GM23338 (cell line): Measurements from ENCODE around the gene FHAD1. TPM values are rescaled to one million over a fixed set of nuclear protein-coding genes. Genes with fewer than 3 reads are reported as not detected.

ENCODE experiments used
- ATAC-seq: fragments of 200-7000 bp; cut with Tn5 transposase; 3 replicates; pipeline ENCODE4 v1.9.1; 2020
- DNase-seq: peaks from one replicate; pipeline ENCODE4 v3.0.0-alpha.2; 2015; ENCODE audit warnings: low spot score
- H2AFZ ChIP-seq: fragments of 200-600 bp; sonication (generic); 2 replicates; pipeline ENCODE4 v1.8.0; 2016; ENCODE audit warnings: antibody characterized with exemption, mild to moderate bottlenecking, moderate library complexity
- H3F3A ChIP-seq: fragments of 200-600 bp; sonication (generic); replicated peaks from 2 replicates; pipeline ENCODE4 v1.8.0; 2017; ENCODE audit warnings: antibody characterized with exemption, mixed run types, low read depth
- H3K27ac ChIP-seq: fragments of 200-600 bp; sonication (generic); 2 replicates; pipeline ENCODE4 v1.6.1; 2016; ENCODE audit warnings: low read depth
- H3K27me3 ChIP-seq: fragments of 200-600 bp; sonication (generic); 2 replicates; pipeline ENCODE4 v1.8.0; 2016; ENCODE audit warnings: mild to moderate bottlenecking, mixed run types, moderate library complexity; ENCODE audit not compliant: insufficient read depth
- H3K36me3 ChIP-seq: fragments of 200-600 bp; sonication (generic); 2 replicates; pipeline ENCODE4 v1.8.0; 2016; ENCODE audit warnings: mild to moderate bottlenecking; ENCODE audit not compliant: insufficient read depth
- H3K4me1 ChIP-seq: fragments of 200-600 bp; sonication (generic); 2 replicates; pipeline ENCODE4 v1.8.0; 2016; ENCODE audit warnings: mild to moderate bottlenecking, moderate library complexity; ENCODE audit not compliant: insufficient read depth
- H3K4me2 ChIP-seq: fragments of 200-600 bp; sonication (generic); 2 replicates; pipeline ENCODE4 v1.7.1; 2017; ENCODE audit warnings: mixed run types
- H3K4me3 ChIP-seq: fragments of 200-600 bp; sonication (generic); 2 replicates; pipeline ENCODE4 v1.6.1; 2016; ENCODE audit warnings: mixed run types
- H3K79me2 ChIP-seq: fragments of 200-600 bp; sonication (generic); replicated peaks from 2 replicates; pipeline ENCODE4 v1.8.0; 2017; ENCODE audit warnings: mild to moderate bottlenecking; ENCODE audit not compliant: insufficient read depth
- H3K9me2 ChIP-seq: fragments of 200-600 bp; sonication (generic); 2 replicates; pipeline ENCODE4 v1.8.0; 2017; ENCODE audit not compliant: insufficient read depth
- H4K20me1 ChIP-seq: fragments of 200-600 bp; sonication (generic); replicated peaks from 2 replicates; pipeline ENCODE4 v1.8.0; 2017; ENCODE audit warnings: mild to moderate bottlenecking; ENCODE audit not compliant: insufficient read depth
- H3K27ac Mint-ChIP-seq: 2 replicates; pipeline ENCODE4 v1.8.0; 2020; ENCODE audit warnings: inconsistent platforms, mild to moderate bottlenecking, moderate library complexity, mixed read lengths
- H3K27me3 Mint-ChIP-seq: 3 replicates; pipeline ENCODE4 v1.8.0; 2022; ENCODE audit warnings: low read depth, mild to moderate bottlenecking, moderate library complexity, mixed read lengths, inconsistent platforms; ENCODE audit not compliant: insufficient read depth, poor library complexity
- H3K36me3 Mint-ChIP-seq: 3 replicates; pipeline ENCODE4 v1.8.0; 2021; ENCODE audit warnings: low read depth, mild to moderate bottlenecking, inconsistent platforms, moderate library complexity, mixed read lengths
- H3K4me1 Mint-ChIP-seq: 3 replicates; pipeline ENCODE4 v1.8.0; 2020; ENCODE audit warnings: mild to moderate bottlenecking, inconsistent platforms, mixed read lengths
- H3K4me3 Mint-ChIP-seq: 3 replicates; pipeline ENCODE4 v1.8.0; 2021; ENCODE audit warnings: moderate library complexity, mild to moderate bottlenecking, inconsistent platforms, mixed read lengths
- H3K9me3 Mint-ChIP-seq: 3 replicates; pipeline ENCODE4 v1.8.0; 2020; ENCODE audit warnings: moderate library complexity, mild to moderate bottlenecking, inconsistent platforms, mixed read lengths
- CREB1 ChIP-seq: fragments of 250-450 bp; sonication (Bioruptor Pico); IDR thresholded peaks from 2 replicates; pipeline ENCODE4 v1.5.0; 2020; ENCODE audit warnings: low read depth, mild to moderate bottlenecking, moderate library complexity
- JUNB ChIP-seq: IDR thresholded peaks from one replicate; pipeline ENCODE4 v1.6.1; 2016; ENCODE audit warnings: antibody characterized with exemption; ENCODE audit not compliant: unreplicated experiment
- NANOG ChIP-seq: IDR thresholded peaks from 2 replicates; pipeline ENCODE4 v1.6.1; 2016; ENCODE audit warnings: antibody characterized with exemption, borderline replicate concordance
- POLR2AphosphoS5 ChIP-seq: IDR thresholded peaks from 2 replicates; pipeline ENCODE4 v1.6.1; 2016; ENCODE audit warnings: antibody characterized with exemption, low read depth
- polyA plus RNA-seq: library from polyadenylated mRNA; unstranded; fragments of >200 nt; fragmentation: Nextera tagmentation; extraction: Ambion mirVana; gene quantifications from 2 replicates; pipeline ENCODE4 v1.2.1, GENCODE V29; 2016
- total RNA-seq: library from RNA; depleted of rRNA; stranded (reverse); fragments of >200 nt; shearing (Covaris generic); gene quantifications from 2 replicates; pipeline ENCODE4 v1.2.3, GENCODE V29; 2014
- TF ChIP-seq, protein P1 (sequence below): IDR thresholded peaks from one replicate; pipeline ENCODE4 v1.6.1; 2018; ENCODE audit warnings: antibody characterized with exemption; ENCODE audit not compliant: unreplicated experiment

FHAD1 gene
- total and polyA plus RNA-seq, 2 experiments from 2014 or later: 1.8 to 3.3 TPM

DNA sequence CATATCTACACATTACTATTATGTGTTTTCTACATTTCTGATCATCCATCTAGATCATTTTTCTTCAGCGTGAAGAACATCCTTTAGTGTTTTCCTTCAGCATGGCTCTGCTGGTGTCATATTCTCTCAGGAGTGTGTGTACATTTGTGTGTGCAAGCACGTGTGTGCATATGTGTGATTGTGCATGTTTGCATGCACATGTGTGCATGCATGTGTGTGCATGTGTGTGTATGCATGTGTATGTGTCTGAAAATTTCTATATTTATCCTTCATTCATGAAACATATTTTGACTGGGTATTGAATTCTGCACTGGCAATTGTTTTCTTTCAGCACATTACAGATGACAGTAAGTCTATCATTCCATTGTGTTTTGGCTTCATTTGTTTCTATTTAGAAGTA lies 74.6 kb downstream of the FHAD1 start (continued):
- TF ChIP-seq, protein P1, sequence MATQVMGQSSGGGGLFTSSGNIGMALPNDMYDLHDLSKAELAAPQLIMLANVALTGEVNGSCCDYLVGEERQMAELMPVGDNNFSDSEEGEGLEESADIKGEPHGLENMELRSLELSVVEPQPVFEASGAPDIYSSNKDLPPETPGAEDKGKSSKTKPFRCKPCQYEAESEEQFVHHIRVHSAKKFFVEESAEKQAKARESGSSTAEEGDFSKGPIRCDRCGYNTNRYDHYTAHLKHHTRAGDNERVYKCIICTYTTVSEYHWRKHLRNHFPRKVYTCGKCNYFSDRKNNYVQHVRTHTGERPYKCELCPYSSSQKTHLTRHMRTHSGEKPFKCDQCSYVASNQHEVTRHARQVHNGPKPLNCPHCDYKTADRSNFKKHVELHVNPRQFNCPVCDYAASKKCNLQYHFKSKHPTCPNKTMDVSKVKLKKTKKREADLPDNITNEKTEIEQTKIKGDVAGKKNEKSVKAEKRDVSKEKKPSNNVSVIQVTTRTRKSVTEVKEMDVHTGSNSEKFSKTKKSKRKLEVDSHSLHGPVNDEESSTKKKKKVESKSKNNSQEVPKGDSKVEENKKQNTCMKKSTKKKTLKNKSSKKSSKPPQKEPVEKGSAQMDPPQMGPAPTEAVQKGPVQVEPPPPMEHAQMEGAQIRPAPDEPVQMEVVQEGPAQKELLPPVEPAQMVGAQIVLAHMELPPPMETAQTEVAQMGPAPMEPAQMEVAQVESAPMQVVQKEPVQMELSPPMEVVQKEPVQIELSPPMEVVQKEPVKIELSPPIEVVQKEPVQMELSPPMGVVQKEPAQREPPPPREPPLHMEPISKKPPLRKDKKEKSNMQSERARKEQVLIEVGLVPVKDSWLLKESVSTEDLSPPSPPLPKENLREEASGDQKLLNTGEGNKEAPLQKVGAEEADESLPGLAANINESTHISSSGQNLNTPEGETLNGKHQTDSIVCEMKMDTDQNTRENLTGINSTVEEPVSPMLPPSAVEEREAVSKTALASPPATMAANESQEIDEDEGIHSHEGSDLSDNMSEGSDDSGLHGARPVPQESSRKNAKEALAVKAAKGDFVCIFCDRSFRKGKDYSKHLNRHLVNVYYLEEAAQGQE: no peak
- TF ChIP-seq NANOG: no peak

DNA sequence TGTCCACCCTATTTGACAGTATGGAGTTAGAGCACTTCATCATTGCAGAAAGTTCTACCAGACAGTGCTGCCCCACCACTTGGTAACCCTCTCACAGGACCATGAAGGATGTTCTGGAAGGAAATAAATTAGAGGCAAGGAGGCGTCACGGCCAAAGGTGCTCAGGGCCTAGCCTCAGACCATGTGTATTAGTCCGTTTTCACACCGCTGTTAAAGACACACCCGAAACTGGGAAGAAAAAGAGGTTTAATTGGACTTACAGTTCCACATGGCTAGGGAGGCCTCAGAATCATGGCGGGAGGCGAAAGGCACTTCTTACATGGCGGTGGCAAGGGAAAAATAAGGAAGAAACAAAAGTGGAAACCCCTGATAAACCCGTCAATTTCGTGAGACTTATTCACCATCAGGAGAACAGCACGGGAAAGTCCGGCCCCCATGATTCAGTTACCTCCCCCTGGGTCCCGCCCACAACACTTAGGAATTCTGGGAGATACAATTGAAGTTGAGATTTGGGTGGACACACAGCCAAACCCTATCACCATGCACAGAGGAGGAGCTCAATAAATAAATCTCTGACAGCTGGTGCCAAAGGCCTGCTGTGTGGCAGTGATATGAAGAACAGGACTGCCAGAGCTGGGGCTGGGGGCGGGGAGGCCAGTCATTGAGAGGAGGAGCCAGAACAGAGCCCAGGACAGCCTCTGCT lies 75.8 kb downstream of the FHAD1 start:
- Mint-ChIP-seq H3K4me3 (no peak overlapping the region), H3K36me3 (no peaks in the 10 kb centered on the region), H3K27me3 (peaks cover 7% of the 10 kb centered on the region), H3K4me1 (peaks cover 28% of the 10 kb centered on the region), H3K9me3 (peaks cover 6% of the 10 kb centered on the region; the same call in 1 of the 3 replicates), H3K27ac (no peak overlapping the region)
- no peaks in the 10 kb centered on the region for H3K79me2 ChIP-seq
- no peaks in the 10 kb centered on the region for H3K36me3 ChIP-seq
- ATAC-seq (peak; percentile 13; the same call in 2 of the 3 replicates), DNase-seq (peak; percentile 28)
- H3F3A ChIP-seq: no peaks in the 10 kb centered on the region
- H3K4me3 ChIP-seq: no peak overlapping the region
- no peak overlapping the region for H3K4me2 ChIP-seq
- H3K27me3 ChIP-seq: no peaks in the 10 kb centered on the region
- no peak overlapping the region for H3K27ac ChIP-seq
- H3K4me1 ChIP-seq: peaks cover 22% of the 10 kb centered on the region; the same call in 1 of the 2 replicates
- H2AFZ ChIP-seq: 0 out of 2 replicates have a peak overlapping the region, but pooled peaks have one; percentile 66
- H4K20me1 ChIP-seq: no peaks in the 10 kb centered on the region
- TF ChIP-seq CREB1 (no peak), POLR2AphosphoS5 (no peak), JUNB (no peak)
- TF ChIP-seq, protein P1: no peak
- H3K9me2 ChIP-seq: no peaks in the 10 kb centered on the region; the same call in 1 of the 2 replicates
